Astrocyte of the cerebellum (primary cell): ENCODE data around the gene SLC43A2.
A peak's percentile ranks its signal among the peaks of the same experiment; 100 is the strongest.

Source experiments
- DNase-seq: peaks from one replicate; pipeline ENCODE4 v3.0.0-alpha.2; 2011; ENCODE audit warnings: low read depth
- H3K4me3 ChIP-seq: 2 replicates; pipeline ENCODE4 v1.5.1; 2011; ENCODE audit warnings: mild to moderate bottlenecking, low read depth, low read length, moderate library complexity
- CTCF ChIP-seq: IDR thresholded peaks from 2 replicates; pipeline ENCODE4 v1.5.1; 2012; ENCODE audit warnings: low read length, low read depth, moderate library complexity, mild to moderate bottlenecking; ENCODE audit errors: missing control alignments
- in situ Hi-C: cut with HindIII; loops from 2 replicates; pipeline ENCODE4 v1.10.0; 2017; ENCODE audit warnings: low sequenced_read_pairs

SLC43A2 gene

DNA sequence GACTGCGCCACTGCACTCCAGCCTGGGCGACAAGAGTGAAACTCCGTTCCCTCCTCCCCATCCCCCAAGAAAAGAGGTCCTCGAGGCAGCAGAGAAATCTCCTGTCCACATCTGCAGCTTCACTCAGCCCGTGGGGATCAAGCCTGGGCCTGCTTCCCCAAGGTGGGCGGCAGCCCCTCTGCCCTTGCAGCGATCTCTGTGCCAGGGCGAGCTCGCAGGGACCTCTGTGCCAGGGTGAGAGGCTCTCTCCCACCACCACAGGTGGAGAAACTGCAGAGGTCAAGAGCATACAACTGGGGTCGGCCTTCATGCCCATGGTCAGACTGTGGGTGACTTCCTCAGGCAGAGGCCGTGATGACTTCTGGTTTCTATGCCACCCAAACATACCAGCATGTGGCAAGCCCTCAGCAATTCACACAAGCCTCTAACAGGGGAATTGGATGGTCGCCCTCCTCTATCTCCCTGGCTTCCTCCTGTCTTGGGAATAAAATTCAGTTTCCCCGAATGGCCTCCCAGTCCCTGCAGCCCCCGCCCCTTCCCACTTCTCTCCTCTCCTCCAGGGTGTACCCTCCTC lies 5.5 kb downstream of the SLC43A2 start:
- no peak for TF ChIP-seq CTCF
- H3K4me3 ChIP-seq, result no peak overlapping the region
- no peak for DNase-seq
- in situ Hi-C loops, result no loop called here

GRCh38 chr17:1621273-1621954 lies 7.2 kb downstream of the SLC43A2 start:
- no peak overlapping the region for H3K4me3 ChIP-seq
- DNase-seq, result no peak
- in situ Hi-C loops, result no loop called here
- TF ChIP-seq CTCF, result no peak

- no peak for TF ChIP-seq CTCF
- in situ Hi-C loops, result no loop called here
- no peak overlapping the region for H3K4me3 ChIP-seq
- DNase-seq, result no peak
Measured at GRCh38 chr17:1620486-1620885, 8.1 kb downstream of the SLC43A2 start.

- peak; percentile 49 for DNase-seq
Measured at GRCh38 chr17:1617620-1618174, 10.9 kb downstream of the SLC43A2 start.

DNA sequence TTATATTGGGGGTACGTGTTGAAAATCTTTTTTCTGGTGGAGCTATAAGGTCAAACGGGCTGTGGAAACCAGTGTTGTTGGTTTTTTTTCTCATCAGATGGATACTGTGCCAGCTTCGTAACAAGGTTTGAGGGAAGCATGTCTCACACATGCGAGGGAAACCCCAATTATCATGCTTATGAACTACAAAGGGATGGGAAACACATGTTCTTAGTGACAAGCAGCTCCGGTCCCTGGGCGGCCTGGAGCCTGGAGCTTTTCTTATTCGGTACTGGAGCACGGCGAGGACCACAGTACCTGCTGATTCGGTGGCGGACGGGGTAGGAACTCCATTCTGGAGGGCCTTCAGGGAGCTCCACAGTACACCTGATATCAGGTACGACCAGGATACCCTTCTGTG lies 12.5 kb downstream of the SLC43A2 start:
- H3K4me3 ChIP-seq, result no peak overlapping the region
- DNase-seq, result no peak
- TF ChIP-seq CTCF, result no peak
- in situ Hi-C loops, result no loop called here

More at GRCh38 chr17:1617620-1618174, 10.9 kb downstream of the SLC43A2 start:
- TF ChIP-seq CTCF, result no peak
- in situ Hi-C loops, result no loop called here
- H3K4me3 ChIP-seq, result no peak overlapping the region

GRCh38 chr17:1612400-1612799 lies 16.2 kb downstream of the SLC43A2 start:
- in situ Hi-C loops, result no loop called here
- DNase-seq, result no peak
- no peak overlapping the region for H3K4me3 ChIP-seq
- TF ChIP-seq CTCF, result no peak
